ENCODE results near the gene ZNF57. TPM values are rescaled to one million over a fixed set of nuclear protein-coding genes. Genes with fewer than 3 reads are reported as not detected.
A peak's percentile ranks its signal among the peaks of the same experiment; 100 is the strongest.

ZNF57 gene
- total and polyA plus RNA-seq, 9 of the 15 experiments (the other 6 are each of a cell fraction or from before 2014, with no cell fraction given), result 3.9 to 13.5 (median 7.8) TPM

DNA sequence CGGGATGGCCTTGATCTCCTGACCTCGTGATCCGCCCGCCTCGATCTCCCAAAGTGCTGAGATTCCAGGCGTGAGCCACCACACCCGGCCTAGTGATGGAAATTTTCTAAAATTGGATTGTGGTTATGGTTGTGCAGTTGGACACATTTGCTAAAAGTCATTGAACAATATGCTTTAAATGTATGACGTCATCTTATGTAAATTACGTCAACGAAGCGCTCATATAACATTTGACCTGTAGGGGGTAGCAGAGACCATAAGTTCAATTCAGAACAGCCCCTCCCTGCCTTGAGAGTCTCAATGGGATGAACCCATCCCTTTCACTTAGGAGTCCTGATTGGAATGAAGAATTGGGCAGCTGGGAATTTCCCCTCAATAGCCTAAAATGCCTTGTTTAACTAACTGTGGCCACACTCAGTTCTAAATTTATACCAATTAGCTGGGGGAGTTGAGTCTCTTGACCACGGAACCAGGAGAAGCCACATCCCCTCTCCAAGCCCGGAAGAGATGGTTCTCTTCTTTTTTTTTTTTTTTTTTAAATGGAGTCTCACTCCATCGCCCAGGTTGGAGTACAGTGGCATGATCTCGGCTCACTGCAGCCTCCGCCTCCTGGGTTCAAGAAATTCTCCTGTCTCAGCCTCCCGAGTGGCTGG lies 61.4 kb downstream of the ZNF57 start (continued):
- no peak for TF ChIP-seq STAT5A (IDR thresholded peaks at IDR 0.05; ENCODE audit: borderline replicate concordance, low read length)
- no peak for TF ChIP-seq MCM7 (IDR thresholded peaks at IDR 0.05)
- TF ChIP-seq KLF13 (tag; IDR thresholded peaks at IDR 0.05; ENCODE audit: borderline replicate concordance, low read depth), result no peak
- no peak for TF ChIP-seq ZNF655 (CRISPR knock-in tag; IDR thresholded peaks at IDR 0.05)
- peak; percentile 53; the same call in 1 of the 2 replicates for TF ChIP-seq FOSL1 (tag; conservative IDR thresholded peaks at IDR 0.05)
- TF ChIP-seq, protein P1, sequence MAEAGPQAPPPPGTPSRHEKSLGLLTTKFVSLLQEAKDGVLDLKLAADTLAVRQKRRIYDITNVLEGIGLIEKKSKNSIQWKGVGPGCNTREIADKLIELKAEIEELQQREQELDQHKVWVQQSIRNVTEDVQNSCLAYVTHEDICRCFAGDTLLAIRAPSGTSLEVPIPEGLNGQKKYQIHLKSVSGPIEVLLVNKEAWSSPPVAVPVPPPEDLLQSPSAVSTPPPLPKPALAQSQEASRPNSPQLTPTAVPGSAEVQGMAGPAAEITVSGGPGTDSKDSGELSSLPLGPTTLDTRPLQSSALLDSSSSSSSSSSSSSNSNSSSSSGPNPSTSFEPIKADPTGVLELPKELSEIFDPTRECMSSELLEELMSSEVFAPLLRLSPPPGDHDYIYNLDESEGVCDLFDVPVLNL (CRISPR knock-in tag; IDR thresholded peaks at IDR 0.05; ENCODE audit: low read depth), result no peak
- no peak for TF ChIP-seq RBM17 (IDR thresholded peaks at IDR 0.05; ENCODE audit: borderline replicate concordance, low read depth, low read length)
- no peak for TF ChIP-seq TBP (optimal IDR thresholded peaks at IDR 0.05; ENCODE audit: low read depth, low read length)
- TF ChIP-seq RFX5 (IDR thresholded peaks at IDR 0.05; ENCODE audit: low read depth, low read length), result peak; percentile 59; the same call in 1 of the 2 replicates
- no peak for TF ChIP-seq SIN3A (IDR thresholded peaks at IDR 0.05; ENCODE audit: borderline replicate concordance in 2 of 2, control insufficient read depth in 1 of 2, low read depth in 2 of 2, low read length in 2 of 2)
- TF ChIP-seq ETV6 (IDR thresholded peaks at IDR 0.05; ENCODE audit: borderline replicate concordance in 1 of 2, low read depth in 2 of 2, low read length in 1 of 2), result no peak
- TF ChIP-seq ETV6 (CRISPR knock-in tag; IDR thresholded peaks at IDR 0.05; ENCODE audit: borderline replicate concordance), result no peak
- TF ChIP-seq ZNF347 (CRISPR knock-in tag; IDR thresholded peaks at IDR 0.05; ENCODE audit: low read depth), result 0 out of 2 replicates have a peak, but pooled peaks have one; percentile 39
- no peak for TF ChIP-seq SMAD1 (IDR thresholded peaks at IDR 0.05; ENCODE audit: low read depth, low read length, partially characterized antibody)
- TF ChIP-seq ZKSCAN1 (IDR thresholded peaks at IDR 0.05; ENCODE audit: low read depth, low read length), result no peak
- TF ChIP-seq, protein P2, sequence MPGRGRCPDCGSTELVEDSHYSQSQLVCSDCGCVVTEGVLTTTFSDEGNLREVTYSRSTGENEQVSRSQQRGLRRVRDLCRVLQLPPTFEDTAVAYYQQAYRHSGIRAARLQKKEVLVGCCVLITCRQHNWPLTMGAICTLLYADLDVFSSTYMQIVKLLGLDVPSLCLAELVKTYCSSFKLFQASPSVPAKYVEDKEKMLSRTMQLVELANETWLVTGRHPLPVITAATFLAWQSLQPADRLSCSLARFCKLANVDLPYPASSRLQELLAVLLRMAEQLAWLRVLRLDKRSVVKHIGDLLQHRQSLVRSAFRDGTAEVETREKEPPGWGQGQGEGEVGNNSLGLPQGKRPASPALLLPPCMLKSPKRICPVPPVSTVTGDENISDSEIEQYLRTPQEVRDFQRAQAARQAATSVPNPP (IDR thresholded peaks at IDR 0.05; ENCODE audit: borderline replicate concordance, insufficient read depth, insufficient read length), result no peak
- no peak for TF ChIP-seq ESRRB (CRISPR knock-in tag; IDR thresholded peaks at IDR 0.05; ENCODE audit: borderline replicate concordance)
- no peak for TF ChIP-seq ARHGAP35 (IDR thresholded peaks at IDR 0.05; ENCODE audit: partially characterized antibody)
- TF ChIP-seq STAG1 (CRISPR knock-in tag; IDR thresholded peaks at IDR 0.05; ENCODE audit: borderline replicate concordance), result no peak; the same call in 1 of the 2 replicates
- no peak for TF ChIP-seq NFE2 (IDR thresholded peaks at IDR 0.05; ENCODE audit: low read depth)
- TF ChIP-seq SOX6 (IDR thresholded peaks at IDR 0.05), result peak; percentile 14; the same call in 1 of the 2 replicates
- no peak for TF ChIP-seq CBFB (CRISPR knock-in tag; IDR thresholded peaks at IDR 0.05)
- TF ChIP-seq CHD4 (IDR thresholded peaks at IDR 0.05; ENCODE audit: insufficient read depth, insufficient replicate concordance, low read depth, low read length, poor library complexity, severe bottlenecking), result no peak
- no peak for TF ChIP-seq TAL1 (IDR thresholded peaks at IDR 0.05)
- TF ChIP-seq PHB (CRISPR knock-in tag; IDR thresholded peaks at IDR 0.05), result no peak
- no peak for TF ChIP-seq SRSF9 (IDR thresholded peaks at IDR 0.05; ENCODE audit: borderline replicate concordance, low read depth, low read length)
- TF ChIP-seq ILF3 (IDR thresholded peaks at IDR 0.05; ENCODE audit: borderline replicate concordance), result no peak

Data from K562 (cell line).